H4 (cell line): ENCODE measurements around the gene UXT. TPM values are rescaled to one million over a fixed set of nuclear protein-coding genes. Genes with fewer than 3 reads are reported as not detected.
"Not testable (repeated sequence)": the region's sequence is repeated elsewhere in the genome, so short reads cannot be mapped to it uniquely, and the experiment has no call there.

Experiments used
- DNase-seq: peaks from one replicate; pipeline ENCODE4 v3.0.0-alpha.2; 2015; ENCODE audit warnings: low spot score
- total RNA-seq: library from RNA; depleted of rRNA; stranded (reverse); fragments of >200 nt; shearing (Covaris generic); gene quantifications from 2 replicates; pipeline ENCODE4 v1.2.3, GENCODE V29; 2014; rRNA removed

Gene UXT
- total RNA-seq = 225 and 248 TPM in 2 replicates

- peak; percentile 95 for DNase-seq
Observed at GRCh38 chrX:47658684-47659420, at the start of gene UXT. Gene UXT, minus strand, starts transcription at chrX:47659180. Its CDS starts 253 bp downstream, at chrX:47658927.

DNA sequence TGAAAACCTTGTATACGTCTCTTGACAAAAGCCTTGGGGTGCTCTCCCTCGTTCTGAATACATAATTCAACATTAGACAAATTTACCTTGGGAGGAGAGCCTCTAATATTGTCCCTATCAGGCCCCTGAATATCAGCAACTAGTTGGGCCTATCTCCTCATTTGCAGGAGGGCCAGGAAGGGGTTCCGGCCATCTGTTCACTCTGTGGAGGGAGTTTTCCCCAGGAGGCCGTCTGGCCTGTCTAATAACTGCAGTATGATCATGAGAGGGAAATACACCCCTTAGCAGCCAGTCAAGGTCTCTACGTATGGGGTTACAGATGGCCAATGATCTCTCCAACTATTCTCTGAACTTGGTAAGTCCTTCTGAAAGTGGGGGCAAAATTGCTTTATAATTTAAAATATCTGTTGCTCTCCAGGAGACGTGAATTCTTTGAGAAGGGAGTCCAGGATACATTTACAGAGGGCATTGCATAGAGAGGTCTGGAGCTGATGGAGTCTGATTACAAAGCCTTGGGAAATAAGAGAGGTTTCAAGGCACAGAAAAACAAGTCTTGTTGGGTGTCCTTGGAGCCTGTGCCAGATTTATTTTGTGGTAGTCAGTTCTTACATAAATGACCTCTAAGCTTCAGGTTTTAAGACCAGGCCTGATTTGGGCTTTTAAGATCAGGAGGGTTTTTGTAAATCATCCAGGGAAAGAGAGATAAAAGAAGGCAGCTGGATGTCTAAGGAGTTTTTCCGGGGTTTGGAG is 48.2 kb upstream of the UXT start:
- DNase-seq = no peak

- DNase-seq = no peak
Observed at GRCh38 chrX:47706575-47706974, 47.6 kb upstream of the UXT start.

- DNase-seq = no peak
Observed at GRCh38 chrX:47704736-47705135, 45.8 kb upstream of the UXT start.

DNA sequence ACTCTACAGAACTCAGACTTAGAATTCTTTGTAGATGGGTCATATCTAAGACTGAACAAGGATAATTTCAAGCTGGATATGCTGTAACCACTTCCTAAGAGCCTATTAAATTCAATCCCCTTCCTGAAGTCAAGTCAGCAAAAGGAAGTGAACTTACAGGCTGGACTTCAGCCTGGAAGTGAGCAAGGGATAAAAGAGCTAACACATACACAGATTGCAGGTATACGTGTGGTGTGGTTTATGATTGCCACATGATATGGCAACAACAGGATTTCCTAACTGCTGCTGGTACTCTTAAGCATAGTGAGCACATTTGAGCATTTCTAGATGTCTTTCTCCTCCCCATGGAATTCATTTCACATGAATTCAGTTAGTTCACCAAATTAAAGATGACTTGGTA is 38.2 kb upstream of the UXT start:
- DNase-seq = no peak

GRCh38 chrX:47690175-47690574 is 31.2 kb upstream of the UXT start:
- DNase-seq = peak; percentile 11

DNA sequence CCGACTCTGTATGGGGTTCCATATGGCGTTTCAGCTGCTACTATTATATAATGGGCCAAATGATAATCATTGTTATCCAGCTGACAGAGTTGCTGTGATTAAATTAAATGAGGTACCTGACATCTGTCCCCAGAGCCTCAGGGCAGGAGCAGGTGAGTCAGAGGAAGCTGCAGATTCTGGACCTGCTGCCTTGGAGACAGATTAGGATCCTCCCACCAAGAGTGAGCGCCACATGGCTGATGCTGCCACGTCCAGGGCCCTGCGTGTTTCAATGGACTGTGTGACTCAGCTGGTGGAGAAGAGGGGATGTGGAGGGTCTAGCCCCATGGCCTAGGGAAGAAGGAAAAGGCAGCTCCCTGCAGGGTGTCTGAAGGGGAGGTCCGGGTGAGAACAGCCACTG is 28.3 kb upstream of the UXT start:
- DNase-seq = no peak

DNA sequence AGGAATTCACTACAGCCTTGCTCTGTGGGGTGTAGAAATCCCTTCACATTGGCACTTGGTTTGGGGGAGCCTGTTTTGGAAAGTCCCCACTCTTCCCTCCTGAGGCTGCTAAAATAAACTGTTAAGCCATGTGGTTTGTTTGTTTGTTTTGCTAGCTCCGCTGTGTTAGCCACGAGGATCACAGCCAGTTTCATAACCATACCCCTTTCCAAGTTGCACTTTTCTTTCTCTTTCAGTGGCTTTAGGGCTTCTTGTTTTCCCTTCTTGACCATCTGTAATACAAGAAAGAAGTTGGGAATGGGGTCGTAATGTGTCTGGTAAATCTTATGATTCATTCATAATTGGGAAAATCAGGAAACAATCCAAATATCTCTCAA is 24.8 kb upstream of the UXT start:
- no peak for DNase-seq

GRCh38 chrX:47683184-47683828 is 24.3 kb upstream of the UXT start:
- DNase-seq = no peak

GRCh38 chrX:47675959-47676859 is 17.2 kb upstream of the UXT start:
- not testable (repeated sequence) for DNase-seq

DNA sequence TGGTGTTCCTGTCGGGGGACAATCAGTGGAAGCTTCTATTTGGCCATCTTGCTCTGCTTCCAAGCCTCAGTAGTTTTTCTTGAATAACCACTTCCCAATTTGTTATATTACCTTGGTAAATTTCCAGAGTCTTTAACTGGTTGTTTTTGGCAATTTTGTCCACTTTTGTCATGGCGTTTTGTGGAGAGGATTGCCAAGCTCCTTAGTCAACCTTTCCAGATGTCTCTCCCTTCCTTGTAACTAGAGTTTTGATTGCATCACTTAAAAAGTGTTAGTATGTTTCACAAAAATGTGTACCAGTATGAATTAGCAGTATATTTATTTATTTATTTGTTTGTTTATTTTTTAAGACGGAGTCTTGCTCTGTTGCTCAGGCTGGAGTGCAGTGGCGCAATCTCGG is 15.8 kb upstream of the UXT start:
- DNase-seq = no peak

GRCh38 chrX:47665797-47666196 is 6.8 kb upstream of the UXT start:
- not testable (repeated sequence) for DNase-seq

DNA sequence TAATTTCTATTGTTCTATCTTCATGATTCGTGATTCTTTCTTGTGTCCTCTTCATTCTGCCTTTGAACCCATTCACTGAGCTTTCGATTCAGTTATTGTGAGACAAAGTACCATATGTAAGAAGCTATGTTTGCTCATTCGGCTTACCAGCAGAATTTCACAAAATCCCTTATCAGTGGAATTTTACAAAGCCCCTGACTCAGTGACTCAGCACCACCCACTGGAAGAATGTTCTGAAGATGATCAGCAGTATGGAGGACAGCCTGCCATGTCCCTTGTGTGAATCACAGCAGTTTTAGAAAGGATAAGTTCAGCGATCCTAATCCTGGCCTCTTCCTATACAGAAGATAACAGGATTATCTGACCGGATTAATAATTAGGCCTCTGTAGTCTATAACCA is 5.8 kb upstream of the UXT start:
- DNase-seq = no peak

GRCh38 chrX:47662144-47662657 is 3.2 kb upstream of the UXT start:
- DNase-seq = no peak

- no peak for DNase-seq
Observed at GRCh38 chrX:47661539-47661938, 2.6 kb upstream of the UXT start.

DNA sequence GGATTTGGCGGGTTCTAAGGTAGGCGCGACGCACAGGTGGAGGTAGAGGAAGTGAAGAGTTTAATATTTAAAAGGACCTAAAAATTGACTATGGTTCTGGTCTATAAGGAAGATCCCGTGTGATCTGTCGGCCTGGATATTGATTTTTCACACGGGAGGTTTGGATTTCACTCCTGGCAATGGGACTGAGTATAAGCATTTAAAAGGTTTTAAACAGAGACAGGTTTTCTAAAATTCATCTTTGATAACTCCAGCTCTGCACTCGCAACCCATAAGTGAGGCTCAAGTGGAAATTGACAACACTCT is 394 bp upstream of the UXT start:
- no peak for DNase-seq

GRCh38 chrX:47658301-47658683 is 688 bp downstream of the UXT start:
- no peak for DNase-seq

DNA sequence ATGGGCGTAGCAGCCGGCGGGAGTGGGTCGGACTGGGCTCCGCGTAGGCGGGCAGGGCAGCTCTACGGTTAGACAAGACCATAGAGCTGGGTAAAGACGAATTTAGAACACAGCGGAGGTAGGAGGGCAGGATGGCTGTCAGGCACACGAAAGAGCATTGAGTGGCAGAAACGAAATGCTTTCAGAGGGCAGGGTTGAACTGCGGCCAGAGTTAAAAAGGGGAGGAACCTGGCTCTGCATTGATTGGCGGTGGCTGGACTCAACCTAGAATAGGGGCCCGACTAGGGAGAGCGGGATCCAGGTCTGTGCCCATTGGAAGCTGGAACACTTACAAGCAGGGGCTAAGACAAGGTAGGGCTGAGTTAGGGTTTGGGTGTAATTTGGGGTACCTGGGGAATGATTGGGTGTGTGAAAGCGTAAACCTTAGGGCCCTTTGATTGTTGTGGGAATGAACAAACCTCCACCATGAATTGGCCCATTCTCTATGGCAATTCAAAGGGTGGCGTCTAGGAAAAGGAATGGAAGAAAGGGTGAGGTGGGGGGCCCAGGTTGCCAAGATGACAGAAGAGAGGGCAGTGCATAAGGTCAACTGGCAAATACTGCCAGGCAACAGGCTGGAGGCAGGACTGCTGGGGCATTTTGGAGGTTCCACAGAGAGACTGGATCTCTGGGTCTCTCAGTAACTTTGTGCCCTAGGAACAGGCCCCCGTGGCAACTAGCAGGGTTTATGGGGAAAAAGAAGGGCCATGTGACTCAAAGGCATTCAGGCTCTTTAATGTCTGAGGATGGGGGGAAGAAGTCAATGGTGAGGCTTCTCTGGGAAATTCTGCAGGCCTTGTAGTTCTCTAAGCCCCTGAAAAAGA is 7.7 kb downstream of the UXT start:
- no peak for DNase-seq

DNA sequence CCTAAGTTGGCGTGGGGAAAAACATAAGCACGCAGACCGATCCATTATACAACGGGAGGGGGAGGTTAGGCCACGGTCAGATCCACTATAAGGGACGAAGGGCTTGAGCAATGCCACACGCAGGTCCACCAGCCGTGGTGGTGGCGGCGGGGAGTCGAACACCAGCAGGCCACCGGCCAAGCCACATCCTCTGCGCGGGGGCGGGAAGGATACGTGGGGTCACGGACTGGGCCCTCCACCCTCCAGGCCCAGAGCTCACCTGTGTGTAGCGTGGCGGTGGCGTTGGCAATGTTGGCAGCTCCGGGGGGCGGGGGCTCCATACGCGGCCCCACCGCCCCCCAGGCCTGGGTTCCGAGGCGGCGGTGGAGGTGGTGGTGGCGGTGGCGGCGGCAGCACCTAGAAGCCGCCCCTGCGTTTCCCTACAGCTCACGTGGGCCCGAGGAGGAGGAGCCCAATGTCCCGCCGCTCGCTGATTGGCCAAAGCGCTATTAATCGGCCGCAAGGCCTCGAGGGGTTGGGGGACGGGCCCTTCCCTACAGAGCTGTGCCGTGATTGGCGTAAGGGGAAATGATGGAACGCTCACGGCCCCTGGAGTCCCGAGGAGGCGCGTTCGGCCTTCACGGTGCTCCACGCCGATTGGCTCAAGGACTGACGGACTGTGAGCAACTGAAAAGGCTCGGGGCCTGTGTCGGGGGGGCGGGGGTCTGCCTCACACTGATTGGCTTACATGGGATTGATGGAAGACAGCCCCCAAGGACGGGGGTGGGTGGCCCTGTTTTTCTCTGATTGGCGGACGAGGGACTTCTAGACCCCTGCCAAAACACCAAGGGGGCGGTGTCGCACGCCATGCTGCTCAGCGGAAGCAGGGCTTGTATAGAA is 8.6 kb downstream of the UXT start, which contains the start of gene ELK1:
TSS of gene ELK1 (minus strand) at position 400 of the 879 bp plus-strand sequence. CDS start 9,122 bp downstream, outside the sequence.
- DNase-seq = peak; percentile 98

GRCh38 chrX:47649781-47650163 is 9.2 kb downstream of the UXT start:
- DNase-seq = no peak
